GM10847 (cell line): ENCODE data around the gene ASAP2.

Experiments
- POLR2A ChIP-seq: IDR thresholded peaks from 2 replicates; pipeline ENCODE4 v1.6.1; 2011; ENCODE audit not compliant: insufficient read length; ENCODE audit errors: extremely low read depth

The ASAP2 gene

GRCh38 chr2:9200633-9201015 is 6.0 kb upstream of the ASAP2 start:
- no peak for TF ChIP-seq POLR2A

DNA sequence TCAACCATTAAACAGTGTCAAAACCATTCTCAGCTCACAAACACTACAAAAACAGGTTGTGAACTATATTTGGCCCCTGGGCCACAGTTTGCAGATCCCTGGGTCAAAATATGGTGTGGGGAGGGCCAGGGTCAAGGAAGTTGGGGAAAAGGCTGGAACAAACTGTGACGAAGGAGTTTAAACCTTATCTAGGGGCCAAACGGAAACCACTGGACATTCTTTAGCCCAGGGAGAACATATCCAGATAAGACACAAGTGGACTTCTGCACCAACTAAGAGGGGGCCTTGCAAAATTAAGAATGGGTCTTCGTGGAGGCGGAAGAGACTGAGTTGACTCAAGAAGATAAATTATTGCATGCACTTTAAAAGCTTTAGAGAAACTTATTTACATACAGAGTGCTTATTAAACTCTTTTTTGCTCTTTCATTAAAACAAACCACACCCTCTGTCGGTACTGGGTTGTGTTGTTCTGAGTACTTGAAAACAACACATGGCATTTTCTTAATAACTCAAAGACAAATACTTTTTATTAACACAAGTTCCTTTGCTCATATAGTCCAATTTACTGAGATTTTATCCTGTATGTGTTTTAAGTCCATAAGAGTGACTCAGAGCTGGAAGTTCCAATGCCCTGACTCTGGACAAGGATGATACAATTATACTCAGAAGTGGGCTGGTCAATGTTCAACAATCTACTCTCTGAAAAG is 5.3 kb upstream of the ASAP2 start:
- TF ChIP-seq POLR2A: no peak

DNA sequence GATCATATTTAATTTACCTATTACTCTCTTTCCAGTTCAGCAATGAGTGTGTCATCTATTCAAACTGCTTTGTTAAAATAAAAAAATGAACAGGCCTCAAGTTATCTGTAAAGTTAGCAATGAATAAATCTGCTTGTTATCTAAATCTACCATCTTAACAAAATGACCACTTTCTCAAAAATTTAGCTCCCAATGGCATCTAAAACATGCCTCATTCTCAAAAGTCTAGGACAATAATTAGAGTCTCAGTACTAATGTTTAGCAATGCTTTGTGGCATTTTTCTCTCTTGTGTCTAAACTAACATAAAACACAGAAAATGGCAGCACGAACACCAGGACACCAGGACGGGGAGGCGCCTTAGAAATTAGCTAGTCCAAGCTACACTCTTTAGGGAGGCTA is 3.6 kb upstream of the ASAP2 start:
- TF ChIP-seq POLR2A: no peak

GRCh38 chr2:9203876-9204275 is 2.7 kb upstream of the ASAP2 start:
- TF ChIP-seq POLR2A: no peak

DNA sequence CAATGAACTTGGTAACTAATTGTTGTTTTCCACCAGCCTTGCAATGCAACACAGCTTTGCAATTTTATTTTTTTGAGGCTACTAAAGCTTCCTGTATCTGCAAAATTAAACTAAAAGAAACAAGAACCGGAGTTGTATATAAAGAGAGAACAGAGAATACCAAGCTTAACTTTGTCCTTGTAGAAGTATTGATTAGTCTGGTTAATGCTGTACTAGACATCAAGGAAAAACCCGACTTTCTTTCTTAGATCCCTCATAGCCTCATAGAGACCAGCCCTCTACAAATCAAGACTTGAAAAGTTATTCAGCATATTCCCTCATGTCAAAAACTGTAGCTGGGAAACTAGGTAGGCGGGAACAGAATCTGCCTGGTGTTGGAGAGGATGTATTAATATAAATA is 1.7 kb upstream of the ASAP2 start:
- TF ChIP-seq POLR2A: no peak

GRCh38 chr2:9205486-9205885 is 1.1 kb upstream of the ASAP2 start:
- TF ChIP-seq POLR2A: no peak

DNA sequence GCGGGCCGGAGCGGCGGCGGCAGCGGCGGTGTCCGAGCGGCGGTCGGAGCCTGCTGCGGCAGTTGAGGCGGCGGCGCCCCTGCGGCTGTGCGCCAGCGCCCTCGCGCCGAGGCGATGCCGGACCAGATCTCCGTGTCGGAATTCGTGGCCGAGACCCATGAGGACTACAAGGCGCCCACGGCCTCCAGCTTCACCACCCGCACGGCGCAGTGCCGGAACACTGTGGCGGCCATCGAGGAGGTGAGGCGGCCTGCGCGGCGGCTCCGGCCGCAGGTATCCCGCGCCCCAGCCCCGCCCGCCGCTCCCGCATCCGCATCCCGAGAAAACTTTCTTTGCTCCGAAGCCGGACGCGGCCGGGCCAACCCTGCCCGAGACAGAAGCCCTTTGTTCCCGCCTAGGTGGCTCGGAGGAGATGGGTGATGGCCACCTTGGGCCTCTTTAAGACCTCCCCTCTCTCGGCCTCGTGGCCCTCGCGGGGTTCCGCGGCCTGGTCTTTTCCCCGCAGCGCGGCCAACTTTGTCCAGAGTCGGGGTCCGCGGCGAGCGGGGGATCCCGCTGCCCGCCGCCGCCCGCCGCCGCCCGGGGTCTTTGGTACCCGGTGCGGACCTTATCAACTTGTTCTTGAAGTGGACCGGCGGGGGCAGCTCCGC is 504 bp downstream of the ASAP2 start:
- no peak for TF ChIP-seq POLR2A

- TF ChIP-seq POLR2A: no peak
Observed at GRCh38 chr2:9207641-9208311, 1.2 kb downstream of the ASAP2 start.

- no peak for TF ChIP-seq POLR2A
Observed at GRCh38 chr2:9208875-9209274, 2.3 kb downstream of the ASAP2 start.

GRCh38 chr2:9210030-9210429 is 3.4 kb downstream of the ASAP2 start:
- no peak for TF ChIP-seq POLR2A

DNA sequence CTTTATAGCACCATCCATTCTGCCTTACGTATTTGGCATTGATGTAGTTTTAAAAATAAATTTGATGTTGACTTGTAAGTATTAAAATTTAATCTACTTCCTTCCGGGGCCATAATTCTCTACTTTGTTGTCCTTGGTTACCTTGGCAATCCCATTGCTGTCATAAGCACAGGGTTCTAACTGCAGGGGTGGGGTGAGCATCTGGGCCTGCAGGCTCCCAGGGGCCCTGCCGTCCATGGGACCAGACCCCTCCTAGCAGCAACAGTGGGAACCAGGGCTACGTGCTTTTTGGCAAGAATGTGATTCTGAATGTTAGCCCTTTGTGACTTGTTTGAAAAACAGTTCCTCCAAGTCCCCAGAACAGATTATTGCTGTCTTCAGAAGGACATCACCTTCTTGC is 4.9 kb downstream of the ASAP2 start:
- TF ChIP-seq POLR2A: no peak

- TF ChIP-seq POLR2A: no peak
Observed at GRCh38 chr2:9212010-9212635, 5.5 kb downstream of the ASAP2 start.

GRCh38 chr2:9212661-9213411 is 6.2 kb downstream of the ASAP2 start:
- TF ChIP-seq POLR2A: no peak

GRCh38 chr2:9213477-9214051 is 7.0 kb downstream of the ASAP2 start:
- no peak for TF ChIP-seq POLR2A

DNA sequence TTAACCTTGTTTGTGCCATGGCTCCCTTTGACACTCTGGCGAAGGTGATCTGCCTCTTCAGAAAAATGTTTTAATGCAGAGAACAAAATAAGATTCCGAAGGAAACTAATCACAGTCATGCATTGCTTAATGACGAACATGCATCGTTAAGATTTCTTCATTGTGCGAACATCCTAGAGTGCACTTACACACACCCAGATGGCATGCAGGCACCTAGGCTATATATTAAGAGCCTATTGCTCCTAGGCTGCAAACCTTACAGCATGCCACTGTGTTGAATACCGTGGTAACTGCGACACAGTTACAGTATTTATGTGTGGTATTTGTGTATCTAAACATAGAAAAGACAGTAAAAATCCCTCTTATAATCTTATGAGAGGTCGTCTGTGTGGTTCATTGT is 8.3 kb downstream of the ASAP2 start:
- no peak for TF ChIP-seq POLR2A
